Posterior vena cava (tissue), 2 donors: ENCODE results near the gene THNSL1. TPM values are rescaled to one million over a fixed set of nuclear protein-coding genes. Genes with fewer than 3 reads are reported as not detected.
A peak's percentile ranks its signal among the peaks of the same experiment; 100 is the strongest.

Source experiments
- DNase-seq: peaks from one replicate; pipeline ENCODE4 v3.0.0-alpha.2; 2020; ENCODE audit warnings: low spot score
- intact Hi-C, 2 donors: fragments of 100-400 bp; cut with DNase I; formaldehyde crosslinking; loops; one replicate each; pipeline versions ENCODE4 v1.14.1 to v1.14.2; 2022 to 2023
- total RNA-seq, 2 donors: library from RNA; stranded (reverse); fragmentation: NEBNext Ultra II Directional; extraction: Animal tissue kit (Norgen Biotek cat#: 25700); gene quantifications; one replicate each; pipeline ENCODE4 v1.2.1, GENCODE V29; 2021
- donor health status: DM: yes; HTN: yes; CAD: no.
- donor health status: DM: yes; HTN: yes; CAD: no.

The THNSL1 gene
- total RNA-seq, 2 donors from 2014 or later = 1.9 to 2.1 TPM

DNA sequence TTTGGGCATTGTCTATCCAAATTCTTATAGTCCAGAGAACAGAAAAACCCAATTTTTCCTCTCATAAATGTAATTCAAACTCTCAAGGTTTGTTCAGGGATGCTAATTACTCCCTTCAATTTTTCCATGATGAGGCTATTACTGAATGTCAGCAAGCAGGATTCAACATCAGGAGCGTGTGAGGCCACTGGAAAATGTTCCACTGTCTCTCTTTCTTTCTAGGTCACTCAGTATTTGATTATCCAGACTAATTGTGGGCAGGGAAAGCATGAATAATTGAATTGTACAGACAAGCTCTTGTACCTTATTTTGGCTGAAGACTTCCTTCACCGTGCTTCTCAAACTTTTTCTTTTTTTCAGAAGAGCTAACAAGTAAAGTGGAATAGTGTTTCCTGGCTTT, 30.7 kb downstream of the THNSL1 start:
- DNase-seq = no peak
- intact Hi-C loops = no loop called here

- intact Hi-C loops = loop anchor here in 1 of 2 donors (2.0 kb wide), 1 partner anchor 63 kb away; no protein-coding TSS in a partner anchor
- DNase-seq = no peak
These were observed 31.3 kb downstream of the THNSL1 start for GRCh38 chr10:25047591-25048301.

DNA sequence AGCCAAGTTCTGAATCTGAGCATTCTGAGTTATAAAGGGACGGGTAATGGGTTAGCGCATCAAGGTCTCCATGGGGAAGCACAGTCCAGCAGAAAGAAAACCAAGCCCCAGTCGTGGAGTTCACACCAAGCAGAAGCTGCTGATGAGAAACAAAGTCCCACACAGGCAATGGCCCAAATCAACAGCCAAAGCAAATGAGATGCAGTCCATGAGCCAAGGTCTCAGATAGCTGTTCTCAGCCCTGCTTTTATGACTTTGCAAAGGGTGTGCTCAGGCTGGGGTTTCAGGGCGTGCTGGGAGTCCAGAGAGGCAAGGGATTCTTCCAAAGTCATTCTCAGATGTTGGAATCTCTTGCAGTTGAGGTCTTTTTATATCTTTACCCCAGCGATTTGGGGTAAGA, 32.0 kb downstream of the THNSL1 start:
- DNase-seq = no peak
- intact Hi-C loops = loop anchor here in 1 of 2 donors (2.0 kb wide), 1 partner anchor 62 kb away; no protein-coding TSS in a partner anchor

DNA sequence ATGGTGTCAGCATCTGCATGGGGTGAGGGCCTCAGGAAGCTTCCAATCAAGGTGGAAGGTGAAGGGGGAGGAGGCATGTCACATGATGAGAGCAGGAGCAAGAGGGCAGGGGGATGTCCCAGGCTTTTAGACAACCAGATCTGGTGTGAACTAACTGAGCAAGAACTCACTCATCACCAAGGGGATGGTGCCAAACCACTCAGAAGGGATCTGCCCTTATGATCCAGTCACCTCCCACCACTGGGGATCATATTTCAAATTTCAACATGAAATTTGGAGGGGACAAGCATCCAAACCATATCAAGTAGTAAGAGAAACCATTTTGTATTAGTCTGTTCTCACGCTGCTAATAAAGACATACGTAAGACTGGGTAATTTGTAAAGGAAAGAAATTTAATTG, 33.6 kb downstream of the THNSL1 start:
- intact Hi-C loops = loop anchor here in 1 of 2 donors (2.0 kb wide), 1 partner anchor 61 kb away; no protein-coding TSS in a partner anchor
- DNase-seq = no peak

DNA sequence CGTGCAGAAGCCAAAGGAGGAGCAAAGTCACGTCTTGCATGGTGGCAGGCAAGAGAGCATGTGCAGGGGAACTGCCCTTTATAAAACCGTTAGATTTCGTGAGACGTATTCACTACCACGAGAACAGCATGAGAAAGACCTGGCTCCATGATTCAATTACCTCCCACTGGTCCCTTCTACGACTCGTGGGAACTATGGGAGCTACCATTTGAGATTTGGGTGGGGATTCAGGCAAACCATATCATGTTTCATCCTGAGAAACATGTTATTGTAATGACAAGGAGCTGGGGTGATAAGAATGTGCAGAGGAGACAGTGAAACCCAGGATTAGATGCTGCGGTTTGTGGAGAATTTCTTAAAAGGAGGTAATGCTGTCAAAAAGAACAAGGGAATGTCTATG, 34.0 kb downstream of the THNSL1 start:
- DNase-seq = no peak
- intact Hi-C loops = no loop called here

- no peak for DNase-seq
- intact Hi-C loops = no loop called here
These were observed 35.6 kb downstream of the THNSL1 start for GRCh38 chr10:25052012-25052411.

GRCh38 chr10:25056726-25057125, 40.3 kb downstream of the THNSL1 start:
- DNase-seq = no peak
- intact Hi-C loops = no loop called here

GRCh38 chr10:25057886-25058285, 41.5 kb downstream of the THNSL1 start:
- intact Hi-C loops = no loop called here
- no peak for DNase-seq

GRCh38 chr10:25059990-25060389, 43.6 kb downstream of the THNSL1 start:
- DNase-seq = peak; percentile 91

DNA sequence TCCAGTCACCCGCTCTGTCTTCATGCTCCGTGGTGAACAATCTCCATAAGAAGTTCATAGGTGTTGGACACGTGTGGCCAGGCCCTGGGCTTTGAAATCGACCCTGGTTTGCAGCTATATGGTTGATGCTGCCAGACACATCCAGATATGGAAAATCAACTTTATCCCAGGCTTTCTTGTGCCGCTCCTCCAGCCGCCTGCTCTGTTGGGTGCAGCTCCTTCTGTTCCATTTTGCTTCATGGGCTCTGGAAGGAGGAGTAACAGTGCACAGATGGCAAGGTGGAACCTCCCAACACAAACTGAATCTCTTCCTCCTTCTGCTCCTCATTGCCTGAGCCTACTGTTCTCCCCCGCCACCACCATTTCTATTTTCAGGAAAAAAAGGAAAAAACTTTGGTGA, 44.7 kb downstream of the THNSL1 start:
- intact Hi-C loops = no loop called here

More at GRCh38 chr10:25059990-25060389, 43.6 kb downstream of the THNSL1 start:
- intact Hi-C loops = no loop called here

GRCh38 chr10:25061711-25062449, 45.5 kb downstream of the THNSL1 start:
- DNase-seq = no peak

More for the DNA sequence above, 44.7 kb downstream of the THNSL1 start:
- no peak for DNase-seq

GRCh38 chr10:25063157-25063556, 46.7 kb downstream of the THNSL1 start:
- intact Hi-C loops = no loop called here
- DNase-seq = no peak

More at GRCh38 chr10:25061711-25062449, 45.5 kb downstream of the THNSL1 start:
- intact Hi-C loops = no loop called here

DNA sequence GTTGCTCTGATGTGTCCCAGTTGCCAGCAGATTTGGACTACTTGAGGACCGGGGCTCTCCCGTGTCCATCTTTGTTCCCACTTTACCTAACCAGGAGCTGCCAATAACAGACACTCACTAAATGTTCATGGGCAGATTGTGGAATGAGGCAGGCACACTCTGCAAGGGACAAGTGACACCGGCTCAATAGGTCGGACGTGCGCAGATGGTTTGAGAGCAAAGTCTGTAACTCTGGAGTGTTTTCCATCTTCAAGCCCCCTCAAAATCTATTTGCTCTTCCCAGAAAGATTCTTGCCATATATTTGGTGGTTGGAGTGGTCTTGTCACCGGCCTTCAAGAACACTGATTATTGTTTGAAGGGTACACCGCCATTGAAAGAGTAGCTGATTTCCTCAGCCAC, 47.2 kb downstream of the THNSL1 start:
- intact Hi-C loops = no loop called here
- DNase-seq = no peak

GRCh38 chr10:25064401-25064800, 48.0 kb downstream of the THNSL1 start:
- DNase-seq = no peak
- intact Hi-C loops = no loop called here

DNA sequence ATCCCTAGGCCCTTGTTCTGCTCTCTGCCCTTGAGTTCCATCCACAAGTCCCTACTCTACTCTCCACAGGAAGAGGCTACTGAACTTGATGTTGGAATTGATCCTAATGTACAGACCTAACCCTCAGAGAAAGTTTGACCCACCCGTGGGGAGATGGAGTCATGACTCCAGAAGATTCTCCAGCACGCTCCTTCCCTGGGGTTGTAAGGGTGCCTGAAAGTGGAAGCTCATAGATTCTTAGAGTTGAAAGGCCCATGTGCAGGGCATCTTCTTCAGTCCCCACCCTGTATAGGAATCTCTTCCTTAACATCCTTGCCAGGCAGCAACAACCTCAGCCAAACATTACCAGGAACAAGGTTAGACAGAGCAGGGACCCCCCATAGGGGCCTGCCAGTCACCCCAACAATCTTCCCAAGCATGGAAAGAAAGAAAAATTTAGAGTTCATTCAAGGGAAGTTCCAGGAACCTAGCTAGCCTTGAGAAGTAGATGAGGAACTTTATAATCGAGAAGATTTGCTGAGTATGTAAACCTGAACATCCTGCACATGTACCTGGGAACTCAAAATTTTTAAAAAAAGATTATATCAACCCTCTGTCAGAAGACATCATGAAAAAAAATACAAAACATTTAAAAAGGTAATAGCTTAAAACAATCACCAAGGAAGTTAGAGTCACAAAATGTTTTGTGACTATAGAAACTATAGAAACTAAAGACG, 49.5 kb downstream of the THNSL1 start:
- no peak for DNase-seq
- intact Hi-C loops = no loop called here

DNA sequence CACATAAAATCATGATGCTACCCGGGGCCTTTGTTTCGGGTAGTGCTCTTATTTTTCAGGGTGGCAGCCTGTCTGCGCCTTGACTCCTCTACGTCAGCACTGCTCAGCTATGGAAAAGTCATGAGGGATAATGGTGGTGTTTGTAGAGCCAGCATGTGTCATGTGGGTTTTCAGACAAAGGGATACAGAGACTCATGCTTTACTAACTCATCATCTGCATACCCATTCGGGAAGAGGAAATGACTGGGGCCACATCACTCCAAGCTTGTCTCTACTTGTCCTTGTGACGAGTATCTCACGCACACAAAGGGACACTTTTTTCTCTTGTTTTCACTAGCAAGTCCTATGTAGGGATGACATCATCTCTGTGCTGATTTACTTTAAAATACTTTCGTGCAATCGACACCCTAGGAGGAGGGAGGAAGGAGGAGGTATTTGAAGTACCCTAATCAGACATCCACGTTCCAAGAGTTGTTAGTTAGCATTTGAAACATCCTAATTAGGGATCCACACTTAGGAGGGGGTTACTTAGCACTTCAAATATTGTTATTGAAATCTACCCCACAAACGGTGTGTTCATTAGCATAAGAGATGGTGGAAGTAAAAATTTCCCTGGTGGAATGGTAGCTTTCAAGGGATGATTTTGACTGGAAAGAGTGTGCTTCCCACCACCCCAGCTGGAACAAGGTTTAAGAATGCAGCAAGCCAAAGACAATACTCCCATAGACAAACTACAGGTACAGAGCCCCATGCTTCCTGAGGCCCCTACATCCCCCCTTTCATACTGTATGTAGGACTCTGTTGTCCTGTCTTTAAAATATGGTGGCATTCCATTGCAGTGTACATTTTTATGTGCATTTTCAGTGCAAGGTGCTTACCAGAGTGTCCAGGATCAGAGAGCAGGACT, 52.0 kb downstream of the THNSL1 start:
- no peak for DNase-seq
- intact Hi-C loops = no loop called here

- intact Hi-C loops = no loop called here
These were observed 54.8 kb downstream of the THNSL1 start for GRCh38 chr10:25071227-25071626.

DNA sequence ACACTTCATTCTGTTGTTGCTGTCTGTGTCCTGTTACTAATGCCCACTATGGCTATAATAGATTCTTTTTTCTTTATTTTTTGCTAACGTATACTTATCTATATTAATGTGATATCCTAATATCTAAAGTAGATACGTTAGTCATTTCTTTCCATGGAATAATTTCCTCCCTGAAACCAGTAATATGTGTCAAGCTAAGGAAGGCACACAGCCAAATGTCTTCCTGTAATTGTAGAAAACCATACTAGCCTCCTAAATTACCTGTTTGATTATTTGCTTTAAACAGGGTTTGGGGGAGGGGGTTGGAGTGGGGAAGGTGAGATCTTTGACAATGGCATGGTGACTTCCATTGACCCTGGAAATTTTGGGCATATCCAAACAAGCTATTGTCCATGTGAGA, 56.4 kb downstream of the THNSL1 start:
- intact Hi-C loops = no loop called here
- DNase-seq = no peak

More at GRCh38 chr10:25071227-25071626, 54.8 kb downstream of the THNSL1 start:
- no peak for DNase-seq

GRCh38 chr10:25075825-25076224, 59.4 kb downstream of the THNSL1 start:
- intact Hi-C loops = no loop called here
- no peak for DNase-seq
